AG09319 (cell line): Measurements from ENCODE around the gene DTWD2.
"Not testable (repeated sequence)": the region's sequence is repeated elsewhere in the genome, so short reads cannot be mapped to it uniquely, and the experiment has no call there.

Source experiments
- DNase-seq: peaks from one replicate; pipeline ENCODE4 v3.0.0-alpha.2; 2010; ENCODE audit warnings: low read depth; ENCODE audit errors: extremely low read depth
- TF ChIP-seq, protein P1 (sequence below): IDR thresholded peaks from 2 replicates; pipeline ENCODE4 v1.5.1; 2011; ENCODE audit warnings: low read depth, mild to moderate bottlenecking, inconsistent platforms, low read length, moderate library complexity

The DTWD2 gene

DNA sequence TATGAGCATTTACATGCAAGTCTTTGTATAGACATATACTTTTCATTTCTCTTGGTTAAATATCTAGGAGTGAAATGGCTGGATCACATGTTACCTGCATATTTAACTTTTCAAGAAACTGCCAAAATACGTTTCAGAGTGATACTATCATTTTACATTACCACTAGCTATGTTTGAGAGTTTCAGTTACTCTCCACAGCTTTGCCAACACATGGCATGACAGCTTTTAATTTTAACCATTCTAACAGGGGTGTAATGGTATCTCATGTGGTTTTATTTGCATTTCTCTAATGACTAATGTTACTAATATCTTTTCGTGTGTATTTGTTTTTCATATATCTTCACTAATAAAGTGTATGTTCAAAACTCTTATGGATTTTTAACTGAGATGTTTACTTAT, 99.8 kb downstream of the DTWD2 start:
- TF ChIP-seq, protein P1, sequence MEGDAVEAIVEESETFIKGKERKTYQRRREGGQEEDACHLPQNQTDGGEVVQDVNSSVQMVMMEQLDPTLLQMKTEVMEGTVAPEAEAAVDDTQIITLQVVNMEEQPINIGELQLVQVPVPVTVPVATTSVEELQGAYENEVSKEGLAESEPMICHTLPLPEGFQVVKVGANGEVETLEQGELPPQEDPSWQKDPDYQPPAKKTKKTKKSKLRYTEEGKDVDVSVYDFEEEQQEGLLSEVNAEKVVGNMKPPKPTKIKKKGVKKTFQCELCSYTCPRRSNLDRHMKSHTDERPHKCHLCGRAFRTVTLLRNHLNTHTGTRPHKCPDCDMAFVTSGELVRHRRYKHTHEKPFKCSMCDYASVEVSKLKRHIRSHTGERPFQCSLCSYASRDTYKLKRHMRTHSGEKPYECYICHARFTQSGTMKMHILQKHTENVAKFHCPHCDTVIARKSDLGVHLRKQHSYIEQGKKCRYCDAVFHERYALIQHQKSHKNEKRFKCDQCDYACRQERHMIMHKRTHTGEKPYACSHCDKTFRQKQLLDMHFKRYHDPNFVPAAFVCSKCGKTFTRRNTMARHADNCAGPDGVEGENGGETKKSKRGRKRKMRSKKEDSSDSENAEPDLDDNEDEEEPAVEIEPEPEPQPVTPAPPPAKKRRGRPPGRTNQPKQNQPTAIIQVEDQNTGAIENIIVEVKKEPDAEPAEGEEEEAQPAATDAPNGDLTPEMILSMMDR: no peak
- DNase-seq: no peak

DNA sequence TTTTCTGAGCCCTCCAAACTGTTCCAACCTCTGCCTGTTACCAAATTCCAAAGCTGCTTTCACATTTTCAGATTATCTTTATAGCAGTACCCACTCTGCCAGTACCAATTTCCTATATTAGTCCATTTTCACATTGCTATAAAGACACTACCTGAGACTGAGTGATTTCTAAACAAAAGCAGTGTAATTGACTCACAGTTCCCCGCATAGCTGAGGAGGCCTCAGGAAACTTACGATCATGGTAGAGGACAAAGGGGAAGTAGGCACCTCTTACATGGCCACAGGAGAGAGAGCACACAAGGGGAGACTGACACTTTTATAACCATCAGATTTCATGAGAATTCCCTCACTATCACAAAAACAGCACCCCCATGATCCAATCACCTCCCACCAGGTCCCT, 105.0 kb downstream of the DTWD2 start:
- TF ChIP-seq, protein P1: no peak
- DNase-seq: no peak

- DNase-seq: no peak
- TF ChIP-seq, protein P1: no peak
Measured at GRCh38 chr5:118882666-118883065, 105.7 kb downstream of the DTWD2 start.

DNA sequence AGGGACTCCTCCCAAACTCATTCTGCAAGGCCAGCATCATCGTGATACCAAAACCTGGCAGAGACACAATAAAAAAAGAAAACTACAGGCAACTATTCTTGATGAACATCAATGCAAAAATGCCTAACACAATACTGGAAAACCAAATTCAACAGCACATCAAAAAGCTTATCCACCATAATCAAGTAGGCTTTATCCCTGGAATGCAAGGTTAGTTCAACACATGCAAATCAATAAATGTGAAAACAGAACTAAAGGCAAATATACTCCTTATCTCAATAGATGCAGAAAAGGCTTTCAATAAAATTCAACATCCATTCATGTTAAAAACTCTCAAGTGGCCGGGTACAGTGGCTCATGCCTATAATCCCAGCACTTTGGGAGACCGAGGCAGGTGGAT, 111.5 kb downstream of the DTWD2 start:
- DNase-seq: not testable (repeated sequence)

DNA sequence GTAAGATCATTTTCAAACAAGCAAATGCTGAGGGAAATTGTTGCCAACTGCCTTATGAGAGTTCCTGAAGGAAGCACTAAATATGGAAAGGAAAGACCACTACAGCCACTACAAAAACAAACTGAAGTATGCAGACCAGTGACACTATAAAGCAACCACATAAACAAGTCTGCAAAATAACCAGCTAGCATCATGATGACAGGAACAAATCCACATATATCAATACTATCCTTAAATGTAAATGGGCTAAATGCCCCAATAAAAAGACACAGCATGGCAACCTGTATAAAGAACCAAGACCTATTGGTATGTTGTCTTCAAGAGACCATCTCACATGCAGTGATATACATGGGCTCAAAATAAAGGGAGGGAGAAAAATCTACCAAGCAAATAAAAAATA, 113.2 kb downstream of the DTWD2 start:
- DNase-seq: no peak

GRCh38 chr5:118873417-118873816, 114.9 kb downstream of the DTWD2 start:
- TF ChIP-seq, protein P1: no peak
- DNase-seq: no peak

More for the DNA sequence above, 113.2 kb downstream of the DTWD2 start:
- TF ChIP-seq, protein P1: no peak

- DNase-seq: no peak
- TF ChIP-seq, protein P1: no peak
Measured at GRCh38 chr5:118863345-118863744, 125.0 kb downstream of the DTWD2 start.

DNA sequence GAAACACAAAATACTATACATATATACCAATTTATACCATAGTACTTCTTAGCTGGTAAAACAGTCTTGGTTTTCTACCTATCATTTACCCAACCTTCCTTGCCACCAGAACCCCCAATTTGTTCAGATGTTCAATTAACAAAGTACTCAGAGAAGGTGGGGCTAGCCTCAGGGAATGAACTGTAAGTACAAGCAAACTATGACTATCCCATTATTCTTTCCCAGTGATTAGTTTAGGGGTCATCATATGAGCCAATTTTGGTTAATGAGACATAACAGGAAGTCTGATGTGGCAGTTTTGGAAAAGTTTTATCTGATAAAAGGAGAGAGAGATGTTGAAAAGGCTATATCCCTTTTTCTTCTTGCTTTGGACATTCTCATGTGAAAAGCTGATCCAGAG, 125.8 kb downstream of the DTWD2 start:
- DNase-seq: no peak
- TF ChIP-seq, protein P1: no peak
